GM12872 (cell line): Measurements from ENCODE around the gene FNIP2.

Experiments
- TF ChIP-seq, protein P1 (sequence below): IDR thresholded peaks from 3 replicates; pipeline ENCODE4 v1.5.1; 2011; ENCODE audit warnings: low read depth, mild to moderate bottlenecking, low read length, moderate library complexity; ENCODE audit not compliant: insufficient read depth

The FNIP2 gene

GRCh38 chr4:158769175-158769921 is 522 bp downstream of the FNIP2 start:
- TF ChIP-seq, protein P1, sequence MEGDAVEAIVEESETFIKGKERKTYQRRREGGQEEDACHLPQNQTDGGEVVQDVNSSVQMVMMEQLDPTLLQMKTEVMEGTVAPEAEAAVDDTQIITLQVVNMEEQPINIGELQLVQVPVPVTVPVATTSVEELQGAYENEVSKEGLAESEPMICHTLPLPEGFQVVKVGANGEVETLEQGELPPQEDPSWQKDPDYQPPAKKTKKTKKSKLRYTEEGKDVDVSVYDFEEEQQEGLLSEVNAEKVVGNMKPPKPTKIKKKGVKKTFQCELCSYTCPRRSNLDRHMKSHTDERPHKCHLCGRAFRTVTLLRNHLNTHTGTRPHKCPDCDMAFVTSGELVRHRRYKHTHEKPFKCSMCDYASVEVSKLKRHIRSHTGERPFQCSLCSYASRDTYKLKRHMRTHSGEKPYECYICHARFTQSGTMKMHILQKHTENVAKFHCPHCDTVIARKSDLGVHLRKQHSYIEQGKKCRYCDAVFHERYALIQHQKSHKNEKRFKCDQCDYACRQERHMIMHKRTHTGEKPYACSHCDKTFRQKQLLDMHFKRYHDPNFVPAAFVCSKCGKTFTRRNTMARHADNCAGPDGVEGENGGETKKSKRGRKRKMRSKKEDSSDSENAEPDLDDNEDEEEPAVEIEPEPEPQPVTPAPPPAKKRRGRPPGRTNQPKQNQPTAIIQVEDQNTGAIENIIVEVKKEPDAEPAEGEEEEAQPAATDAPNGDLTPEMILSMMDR = no peak

DNA sequence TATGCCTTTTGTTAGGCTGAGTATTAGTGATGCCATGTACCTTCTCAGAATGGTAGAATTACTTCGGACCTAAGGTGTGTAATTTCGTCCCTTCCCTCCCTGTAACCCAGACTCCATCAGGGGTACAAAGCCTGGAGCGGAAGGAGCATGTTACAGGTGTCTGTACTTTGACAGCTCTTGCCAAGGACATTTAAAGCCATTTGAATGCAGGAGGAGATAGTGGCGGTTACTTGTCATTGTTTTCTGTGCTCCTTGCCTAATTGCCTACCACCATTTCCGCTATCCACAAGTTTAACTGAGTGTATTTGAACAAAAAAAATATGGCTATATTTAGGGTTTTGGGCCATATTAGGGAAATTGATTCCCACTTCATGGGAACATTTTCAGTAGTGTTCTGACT is 1.8 kb downstream of the FNIP2 start:
- TF ChIP-seq, protein P1 = no peak

- TF ChIP-seq, protein P1 = no peak
Measured at GRCh38 chr4:158771776-158772175, 3.0 kb downstream of the FNIP2 start.

- TF ChIP-seq, protein P1 = no peak
Measured at GRCh38 chr4:158775091-158775651, 6.3 kb downstream of the FNIP2 start.

DNA sequence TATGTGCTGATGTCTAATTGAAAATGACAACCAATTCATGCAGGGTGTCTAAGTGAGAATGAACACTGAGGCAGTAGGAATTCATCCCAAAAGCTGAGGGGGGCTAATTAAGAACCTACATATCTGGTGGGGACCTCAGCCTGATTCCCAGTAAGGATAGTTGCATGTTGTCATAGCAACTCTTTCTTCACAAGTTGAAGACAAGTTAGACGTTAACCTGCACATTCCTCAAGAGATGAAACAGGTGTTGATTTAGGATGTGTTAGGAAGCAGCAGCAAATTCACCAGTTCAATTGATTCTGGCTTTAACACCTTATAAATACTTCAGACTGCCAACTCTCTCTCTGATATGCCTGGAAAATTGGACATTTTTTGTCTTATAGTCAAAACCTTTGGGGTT is 7.3 kb downstream of the FNIP2 start:
- TF ChIP-seq, protein P1 = no peak

DNA sequence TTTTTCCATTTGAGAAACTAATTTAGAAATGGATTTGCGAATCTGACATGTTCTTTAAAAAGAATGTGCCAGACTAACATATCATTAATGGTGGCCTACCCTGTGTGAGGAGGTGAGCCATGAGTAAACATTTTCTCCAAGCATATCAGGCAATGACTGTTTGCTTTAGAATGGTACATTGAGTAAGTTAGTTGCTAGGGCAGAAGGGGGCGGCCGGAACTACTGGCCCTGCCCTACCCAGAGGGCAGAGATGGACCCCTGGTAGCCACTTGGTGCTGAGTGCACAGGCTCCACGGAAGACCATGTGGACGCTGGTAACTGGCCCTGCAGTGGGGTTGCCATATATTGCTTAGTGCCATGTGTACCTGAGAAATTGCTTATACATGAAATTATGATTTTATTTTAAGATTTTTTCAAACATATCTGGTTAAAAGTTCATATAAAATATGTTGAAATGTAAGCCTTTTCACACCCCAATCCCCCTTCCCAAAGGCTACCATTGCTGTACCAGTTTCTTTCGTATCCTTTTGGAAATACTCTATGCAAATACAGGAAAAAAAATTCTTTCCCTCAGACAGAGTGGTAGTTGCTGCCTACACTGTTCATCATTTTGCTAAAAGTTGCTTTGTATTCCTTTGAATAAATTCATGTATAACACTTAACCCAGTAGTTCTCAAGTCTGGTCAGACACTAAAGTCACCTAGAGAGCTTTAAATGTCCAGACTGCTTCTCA is 8.8 kb downstream of the FNIP2 start:
- TF ChIP-seq, protein P1 = no peak

GRCh38 chr4:158778156-158778711 is 9.4 kb downstream of the FNIP2 start:
- TF ChIP-seq, protein P1 = no peak
